GM12892 (cell line): ENCODE results near the gene RDH8.

Source experiments
- POLR2A ChIP-seq: IDR thresholded peaks from 2 replicates; pipeline ENCODE4 v1.6.1; 2011; ENCODE audit warnings: low read depth, low read length, control low read depth
- POLR2AphosphoS5 ChIP-seq: IDR thresholded peaks from 2 replicates; pipeline ENCODE4 v1.6.1; 2011; ENCODE audit warnings: low read depth, low read length, control low read depth

- no peak for TF ChIP-seq POLR2AphosphoS5
- no peak for TF ChIP-seq POLR2A
Measured at GRCh38 chr19:10070730-10071446, 57.6 kb downstream of the RDH8 start.
